Measurements from ENCODE around the gene PEX26. TPM values are rescaled to one million over a fixed set of nuclear protein-coding genes. Genes with fewer than 3 reads are reported as not detected.

Gene PEX26
- polyA plus RNA-seq, 1 donor (not counting 4 experiments of a cell fraction or from before 2014, with no cell fraction given): 23.0 TPM

- no peaks in the 10 kb centered on the region for H3K9me1 ChIP-seq (ENCODE audit: control insufficient read depth, extremely low read depth, insufficient read depth, low read length)
- no peak overlapping the region for H2AFZ ChIP-seq (ENCODE audit: control insufficient read depth, low read length)
- no peaks in the 10 kb centered on the region for H3K36me3 ChIP-seq (ENCODE audit: control insufficient read depth in 2 of 2, extremely low read depth in 1 of 2, insufficient read depth in 2 of 2, low read length in 2 of 2)
- H4K20me1 ChIP-seq (ENCODE audit: control insufficient read depth, extremely low read depth, insufficient read depth, low read length): no peaks in the 10 kb centered on the region
- no peaks in the 10 kb centered on the region for H3K79me2 ChIP-seq (ENCODE audit: control insufficient read depth, insufficient read depth, low read length)
- no peak overlapping the region for H3K4me3 ChIP-seq (ENCODE audit: control insufficient read depth in 2 of 3, extremely low read depth in 1 of 3, insufficient read depth in 2 of 3, low read depth in 1 of 3, low read length in 3 of 3)
- DNase-seq (ENCODE audit: low read depth, low spot score) (no peak), FAIRE-seq (no peak)
- peaks cover 6% of the 10 kb centered on the region for H3K4me1 ChIP-seq (ENCODE audit: control insufficient read depth, extremely low read depth, insufficient read depth, low read length)
- dilution Hi-C loops (cut with MboI; ENCODE audit: extremely low pct_ligation_motif_present, low sequenced_read_pairs): no loop called here
- no peak overlapping the region for H3K27ac ChIP-seq (ENCODE audit: control insufficient read depth, insufficient read depth, low read length)
- H3K4me2 ChIP-seq (ENCODE audit: control insufficient read depth, extremely low read depth, insufficient read depth, low read depth, low read length): no peak overlapping the region
- H3K9ac ChIP-seq (ENCODE audit: control insufficient read depth, extremely low read depth, insufficient read depth, low read length): no peak overlapping the region
- H3K27me3 ChIP-seq (ENCODE audit: control insufficient read depth, extremely low read depth, insufficient read depth, low read length): peaks cover 2% of the 10 kb centered on the region
- no peaks in the 10 kb centered on the region for H3K9me3 ChIP-seq (ENCODE audit: control insufficient read depth, low read depth, low read length)
- TF ChIP-seq EZH2 (IDR thresholded peaks at IDR 0.05; ENCODE audit: low read length): no peak
- TF ChIP-seq, protein P1, sequence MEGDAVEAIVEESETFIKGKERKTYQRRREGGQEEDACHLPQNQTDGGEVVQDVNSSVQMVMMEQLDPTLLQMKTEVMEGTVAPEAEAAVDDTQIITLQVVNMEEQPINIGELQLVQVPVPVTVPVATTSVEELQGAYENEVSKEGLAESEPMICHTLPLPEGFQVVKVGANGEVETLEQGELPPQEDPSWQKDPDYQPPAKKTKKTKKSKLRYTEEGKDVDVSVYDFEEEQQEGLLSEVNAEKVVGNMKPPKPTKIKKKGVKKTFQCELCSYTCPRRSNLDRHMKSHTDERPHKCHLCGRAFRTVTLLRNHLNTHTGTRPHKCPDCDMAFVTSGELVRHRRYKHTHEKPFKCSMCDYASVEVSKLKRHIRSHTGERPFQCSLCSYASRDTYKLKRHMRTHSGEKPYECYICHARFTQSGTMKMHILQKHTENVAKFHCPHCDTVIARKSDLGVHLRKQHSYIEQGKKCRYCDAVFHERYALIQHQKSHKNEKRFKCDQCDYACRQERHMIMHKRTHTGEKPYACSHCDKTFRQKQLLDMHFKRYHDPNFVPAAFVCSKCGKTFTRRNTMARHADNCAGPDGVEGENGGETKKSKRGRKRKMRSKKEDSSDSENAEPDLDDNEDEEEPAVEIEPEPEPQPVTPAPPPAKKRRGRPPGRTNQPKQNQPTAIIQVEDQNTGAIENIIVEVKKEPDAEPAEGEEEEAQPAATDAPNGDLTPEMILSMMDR (optimal IDR thresholded peaks at IDR 0.05 in 1 of 3, IDR thresholded peaks at IDR 0.05 in 1 of 3, conservative IDR thresholded peaks at IDR 0.05 in 1 of 3; ENCODE audit: extremely low read depth in 1 of 3, insufficient read depth in 2 of 3, low read length in 3 of 3): no peak
These were observed 68.0 kb downstream of the PEX26 start for GRCh38 chr22:18145676-18146388.

- DNase-seq (ENCODE audit: low read depth, low spot score): no peak
- no peak for TF ChIP-seq EZH2 (IDR thresholded peaks at IDR 0.05; ENCODE audit: low read length)
- TF ChIP-seq, protein P1 (optimal IDR thresholded peaks at IDR 0.05 in 1 of 3, IDR thresholded peaks at IDR 0.05 in 1 of 3, conservative IDR thresholded peaks at IDR 0.05 in 1 of 3; ENCODE audit: extremely low read depth in 1 of 3, insufficient read depth in 2 of 3, low read length in 3 of 3): no peak
- Histone ChIP-seq H3K27me3 (ENCODE audit: control insufficient read depth, extremely low read depth, insufficient read depth, low read length) (peaks cover 2% of the 10 kb centered on the region), H3K9ac (ENCODE audit: control insufficient read depth, extremely low read depth, insufficient read depth, low read length) (no peak overlapping the region), H3K4me2 (ENCODE audit: control insufficient read depth, extremely low read depth, insufficient read depth, low read depth, low read length) (no peak overlapping the region), H2AFZ (ENCODE audit: control insufficient read depth, low read length) (no peak overlapping the region), H3K79me2 (ENCODE audit: control insufficient read depth, insufficient read depth, low read length) (no peaks in the 10 kb centered on the region), H3K9me3 (ENCODE audit: control insufficient read depth, low read depth, low read length) (no peaks in the 10 kb centered on the region), H3K27ac (ENCODE audit: control insufficient read depth, insufficient read depth, low read length) (no peak overlapping the region), H3K4me1 (ENCODE audit: control insufficient read depth, extremely low read depth, insufficient read depth, low read length) (peaks cover 6% of the 10 kb centered on the region), H3K4me3 (ENCODE audit: control insufficient read depth in 2 of 3, extremely low read depth in 1 of 3, insufficient read depth in 2 of 3, low read depth in 1 of 3, low read length in 3 of 3) (no peak overlapping the region), H4K20me1 (ENCODE audit: control insufficient read depth, extremely low read depth, insufficient read depth, low read length) (no peaks in the 10 kb centered on the region), H3K9me1 (ENCODE audit: control insufficient read depth, extremely low read depth, insufficient read depth, low read length) (no peaks in the 10 kb centered on the region), H3K36me3 (ENCODE audit: control insufficient read depth in 2 of 2, extremely low read depth in 1 of 2, insufficient read depth in 2 of 2, low read length in 2 of 2) (no peaks in the 10 kb centered on the region)
- no peak for FAIRE-seq
- dilution Hi-C loops (cut with MboI; ENCODE audit: extremely low pct_ligation_motif_present, low sequenced_read_pairs): no loop called here
These were observed 68.6 kb downstream of the PEX26 start for GRCh38 chr22:18146389-18146753.

Measured in keratinocyte (primary cell).